HEK293 (cell line): ENCODE measurements around the gene SERPING1.

Source experiments
- CTCF ChIA-PET: fragments of 350-600 bp; formaldehyde crosslinking; extraction: SDS; loops from one replicate; lab custom pipeline; 2021; ENCODE audit warnings: antibody characterized with exemption; lab: Yijun Ruan, JAX
- POLR2A ChIA-PET: fragments of 300-600 bp; formaldehyde crosslinking; extraction: SDS; loops from one replicate; lab custom pipeline; 2020; ENCODE audit warnings: antibody characterized with exemption, inconsistent platforms; lab: Yijun Ruan, JAX
- H3K27ac ChIP-seq: fragments of 200-500 bp; sonication (Bioruptor generic); 2 replicates; pipeline ENCODE4 v1.5.1; 2014; ENCODE audit warnings: low read depth, low read length, control low read depth, inconsistent platforms; ENCODE audit errors: extremely low read depth
- H3K36me3 ChIP-seq, 2 experiments: fragments of 200-500 bp in 1 of 2; sonication (Bioruptor generic) in 1 of 2; 1 replicate in 1 of 2; 2 replicates in 1 of 2; pipeline ENCODE4 v1.5.1; 2014 to 2017; ENCODE audit warnings: inconsistent platforms in 2 of 2, low read length in 2 of 2; ENCODE audit not compliant: control insufficient read depth in 2 of 2, insufficient read depth in 1 of 2
- H3K4me1 ChIP-seq: fragments of 200-500 bp; sonication (Bioruptor generic); 2 replicates; pipeline ENCODE4 v1.5.1; 2014; ENCODE audit warnings: mild to moderate bottlenecking, low read length, inconsistent platforms; ENCODE audit not compliant: control insufficient read depth, insufficient read depth
- H3K4me3 ChIP-seq: 2 replicates; pipeline ENCODE4 v1.5.1; 2011; ENCODE audit warnings: low read depth, mild to moderate bottlenecking, control low read depth, low read length, moderate library complexity
- H3K9me3 ChIP-seq: fragments of 200-500 bp; sonication (Bioruptor generic); 2 replicates; pipeline ENCODE4 v1.5.1; 2014; ENCODE audit warnings: low read depth, low read length, inconsistent platforms; ENCODE audit not compliant: control insufficient read depth, insufficient read depth
- EGR2 ChIP-seq: fragments of 450-650 bp; formaldehyde crosslinking; IDR thresholded peaks from 2 replicates; pipeline ENCODE4 v1.5.1; 2016; ENCODE audit warnings: low read depth, missing biosample characterization, missing genetic modification characterization
- GLIS1 ChIP-seq: fragments of 450-650 bp; formaldehyde crosslinking; IDR thresholded peaks from 2 replicates; pipeline ENCODE4 v1.5.1; 2016; ENCODE audit warnings: missing biosample characterization, missing genetic modification characterization
- GLIS2 ChIP-seq: fragments of 450-650 bp; formaldehyde crosslinking; IDR thresholded peaks from 2 replicates; pipeline ENCODE4 v1.5.1; 2016; ENCODE audit warnings: missing biosample characterization, missing genetic modification characterization
- MZF1 ChIP-seq: fragments of 450-650 bp; formaldehyde crosslinking; IDR thresholded peaks from 2 replicates; pipeline ENCODE4 v1.5.1; 2017; ENCODE audit warnings: missing biosample characterization, missing genetic modification characterization, borderline replicate concordance
- SCRT2 ChIP-seq: fragments of 450-650 bp; formaldehyde crosslinking; IDR thresholded peaks from 2 replicates; pipeline ENCODE4 v1.5.1; 2016; ENCODE audit warnings: missing biosample characterization, missing genetic modification characterization
- SP2 ChIP-seq: fragments of 450-650 bp; formaldehyde crosslinking; IDR thresholded peaks from 2 replicates; pipeline ENCODE4 v1.5.1; 2016; ENCODE audit warnings: missing biosample characterization, missing genetic modification characterization
- SP3 ChIP-seq: fragments of 450-650 bp; formaldehyde crosslinking; IDR thresholded peaks from 2 replicates; pipeline ENCODE4 v1.5.1; 2016; ENCODE audit warnings: missing biosample characterization, missing genetic modification characterization
- YY1 ChIP-seq: fragments of 450-650 bp; formaldehyde crosslinking; IDR thresholded peaks from 2 replicates; pipeline ENCODE4 v1.5.1; 2018; ENCODE audit warnings: missing biosample characterization, missing genetic modification characterization
- ZFHX2 ChIP-seq: fragments of 450-650 bp; formaldehyde crosslinking; conservative IDR thresholded peaks from 2 replicates; pipeline ENCODE4 v1.5.1; 2016; ENCODE audit warnings: missing biosample characterization, missing genetic modification characterization
- ZIC2 ChIP-seq: fragments of 450-650 bp; formaldehyde crosslinking; IDR thresholded peaks from 2 replicates; pipeline ENCODE4 v1.5.1; 2016; ENCODE audit warnings: missing biosample characterization, missing genetic modification characterization
- ZNF2 ChIP-seq: fragments of 450-650 bp; formaldehyde crosslinking; IDR thresholded peaks from 2 replicates; pipeline ENCODE4 v1.5.1; 2016; ENCODE audit warnings: missing biosample characterization, missing genetic modification characterization
- ZNF24 ChIP-seq: fragments of 450-650 bp; formaldehyde crosslinking; IDR thresholded peaks from 2 replicates; pipeline ENCODE4 v1.5.1; 2016; ENCODE audit warnings: missing biosample characterization, missing genetic modification characterization
- ZNF335 ChIP-seq: fragments of 450-650 bp; formaldehyde crosslinking; conservative IDR thresholded peaks from 2 replicates; pipeline ENCODE4 v1.5.1; 2016; ENCODE audit warnings: missing biosample characterization, missing genetic modification characterization
- ZNF529 ChIP-seq: fragments of 450-650 bp; formaldehyde crosslinking; IDR thresholded peaks from 2 replicates; pipeline ENCODE4 v1.5.1; 2017; ENCODE audit warnings: missing genetic modification characterization, missing biosample characterization; ENCODE audit not compliant: insufficient replicate concordance
- ZNF544 ChIP-seq: fragments of 450-650 bp; formaldehyde crosslinking; IDR thresholded peaks from 2 replicates; pipeline ENCODE4 v1.5.0; 2017; ENCODE audit warnings: missing biosample characterization, missing genetic modification characterization
- ZNF560 ChIP-seq: fragments of 450-650 bp; formaldehyde crosslinking; IDR thresholded peaks from 2 replicates; pipeline ENCODE4 v1.5.1; 2017; ENCODE audit warnings: missing biosample characterization, missing genetic modification characterization, borderline replicate concordance
- ZNF571 ChIP-seq: fragments of 450-650 bp; formaldehyde crosslinking; IDR thresholded peaks from 2 replicates; pipeline ENCODE4 v1.5.0; 2017; ENCODE audit warnings: missing biosample characterization, missing genetic modification characterization
- ZNF658 ChIP-seq: fragments of 450-650 bp; formaldehyde crosslinking; IDR thresholded peaks from 2 replicates; pipeline ENCODE4; 2016; ENCODE audit warnings: missing biosample characterization, missing genetic modification characterization
- TF ChIP-seq, protein P1 (sequence below): IDR thresholded peaks from 2 replicates; pipeline ENCODE4 v1.6.1; 2011; ENCODE audit warnings: mild to moderate bottlenecking, low read depth, low read length, borderline replicate concordance
- TF ChIP-seq, protein P2 (sequence below): fragments of 450-650 bp; formaldehyde crosslinking; IDR thresholded peaks from 2 replicates; pipeline ENCODE4 v1.5.1; 2017; ENCODE audit warnings: missing biosample characterization, missing genetic modification characterization
- TF ChIP-seq, protein P3 (sequence below): fragments of 450-650 bp; formaldehyde crosslinking; conservative IDR thresholded peaks from 2 replicates; pipeline ENCODE4 v1.5.1; 2016; ENCODE audit warnings: low read depth, missing biosample characterization, missing genetic modification characterization
- TF ChIP-seq, protein P4 (sequence below): fragments of 450-650 bp; formaldehyde crosslinking; IDR thresholded peaks from 2 replicates; pipeline ENCODE4 v1.5.1; 2016; ENCODE audit warnings: missing biosample characterization, missing genetic modification characterization
- TF ChIP-seq, protein P5 (sequence below): fragments of 450-650 bp; formaldehyde crosslinking; IDR thresholded peaks from 2 replicates; pipeline ENCODE4 v1.5.1; 2016; ENCODE audit warnings: missing biosample characterization, missing genetic modification characterization

Gene SERPING1

DNA sequence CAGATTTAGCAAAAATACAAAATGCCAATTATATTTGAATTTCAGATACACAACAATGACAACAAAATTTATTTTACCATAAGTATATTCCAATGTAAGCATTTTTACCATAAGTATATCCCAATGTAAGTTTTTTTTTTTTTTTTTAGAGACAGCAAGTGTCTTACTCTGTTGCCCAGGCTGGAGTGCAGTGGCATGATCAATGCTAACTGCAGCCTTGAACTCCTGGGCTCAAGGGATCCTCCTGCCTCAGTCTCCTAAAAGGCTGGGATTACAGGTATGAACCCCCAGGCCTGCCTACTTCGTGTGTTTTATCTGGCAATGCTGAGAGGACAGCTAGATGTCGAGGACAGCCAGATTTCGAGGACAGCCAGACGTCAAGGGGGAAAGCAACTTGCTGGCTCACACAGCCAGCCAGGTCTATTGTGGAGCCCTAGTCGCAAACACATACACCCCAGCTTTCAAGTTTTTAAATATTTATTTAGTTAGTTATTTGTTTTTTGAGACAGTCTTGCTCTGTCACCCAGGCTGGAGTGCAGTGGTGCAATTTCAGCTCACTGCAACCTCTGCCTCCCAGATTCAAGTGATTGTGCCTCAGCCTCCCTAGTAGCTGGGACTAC lies 1.1 kb upstream of the SERPING1 start (continued):
- TF ChIP-seq, protein P1, sequence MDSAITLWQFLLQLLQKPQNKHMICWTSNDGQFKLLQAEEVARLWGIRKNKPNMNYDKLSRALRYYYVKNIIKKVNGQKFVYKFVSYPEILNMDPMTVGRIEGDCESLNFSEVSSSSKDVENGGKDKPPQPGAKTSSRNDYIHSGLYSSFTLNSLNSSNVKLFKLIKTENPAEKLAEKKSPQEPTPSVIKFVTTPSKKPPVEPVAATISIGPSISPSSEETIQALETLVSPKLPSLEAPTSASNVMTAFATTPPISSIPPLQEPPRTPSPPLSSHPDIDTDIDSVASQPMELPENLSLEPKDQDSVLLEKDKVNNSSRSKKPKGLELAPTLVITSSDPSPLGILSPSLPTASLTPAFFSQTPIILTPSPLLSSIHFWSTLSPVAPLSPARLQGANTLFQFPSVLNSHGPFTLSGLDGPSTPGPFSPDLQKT = no peak

DNA sequence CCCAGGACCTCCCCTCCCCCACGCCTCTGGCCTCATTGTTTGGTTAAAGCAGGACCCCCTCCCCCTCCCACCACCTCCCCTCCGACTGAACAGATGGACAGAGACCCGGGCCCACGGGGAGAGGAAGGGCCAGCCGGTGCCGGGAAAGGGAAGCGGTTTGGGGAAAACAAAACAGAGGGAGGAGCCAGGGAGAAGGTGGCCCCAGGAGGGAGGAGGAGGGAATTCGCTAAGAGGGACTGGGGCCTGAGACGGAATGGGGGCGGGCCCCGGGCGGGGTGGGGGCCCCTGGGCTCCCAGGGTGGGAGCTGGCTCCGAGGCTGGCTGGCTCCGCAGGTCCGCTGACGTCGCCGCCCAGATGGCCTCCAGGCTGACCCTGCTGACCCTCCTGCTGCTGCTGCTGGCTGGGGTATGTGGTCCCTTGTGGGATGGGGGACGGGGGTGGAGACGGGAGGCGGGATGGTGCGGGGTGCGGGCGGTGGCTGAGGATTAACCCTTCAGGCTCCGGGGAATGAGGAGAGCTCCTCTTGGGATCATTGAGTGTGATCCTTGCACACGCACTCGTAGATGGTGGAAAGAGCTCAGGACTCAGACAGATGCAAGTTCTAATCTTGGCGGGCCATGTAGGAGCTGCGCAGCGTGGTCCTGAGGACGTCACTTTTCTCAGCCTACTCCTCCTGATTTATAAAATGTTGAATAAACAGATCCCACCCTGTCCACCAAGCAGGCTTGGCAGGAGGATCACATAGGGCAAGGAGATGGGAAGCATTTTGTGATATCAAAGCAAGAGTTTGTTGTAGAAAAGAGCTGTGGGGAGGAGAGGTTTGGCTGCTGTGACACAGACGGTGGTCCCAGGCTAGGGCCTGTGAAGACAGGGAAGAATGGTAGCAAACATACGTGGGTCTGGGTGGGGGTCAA lies 688 bp downstream of the SERPING1 start:
- H3K9me3 ChIP-seq = no peaks in the 10 kb centered on the region
- ChIA-PET POLR2A (interaction anchor here (1.2 to 1.3 kb wide), 2 partner anchors 43 to 81 kb away, joined by 3 read pairs; no protein-coding TSS in a partner anchor), CTCF (interaction anchor here (1.2 to 1.4 kb wide), 2 partner anchors 46 to 47 kb away, joined by 3 to 4 read pairs; no protein-coding TSS in a partner anchor)
- H3K4me1 ChIP-seq = no peaks in the 10 kb centered on the region
- H3K4me3 ChIP-seq = peak overlapping the region; percentile 26
- H3K27ac ChIP-seq = no peak overlapping the region
- no peaks in the 10 kb centered on the region for H3K36me3 ChIP-seq
- TF ChIP-seq ZFHX2 (tag by site-specific recombination) (peak; percentile 64), SP2 (peak; percentile 62), ZNF335 (tag by site-specific recombination) (peak; percentile 44; the same call in 1 of the 2 replicates), GLIS2 (peak; percentile 47), GLIS1 (tag by site-specific recombination) (0 out of 2 replicates have a peak, but pooled peaks have one; percentile 6), ZNF544 (tag by site-specific recombination) (no peak), ZNF2 (tag by site-specific recombination) (no peak), SCRT2 (tag by site-specific recombination) (no peak), ZIC2 (tag by site-specific recombination) (peak; percentile 29; the same call in 1 of the 2 replicates), ZNF571 (tag by site-specific recombination) (no peak), SP3 (tag by site-specific recombination) (peak; percentile 45), ZNF24 (tag by site-specific recombination) (no peak), EGR2 (tag by site-specific recombination) (peak; percentile 59), ZNF658 (no peak), YY1 (tag by site-specific recombination) (no peak), MZF1 (tag by site-specific recombination) (no peak), ZNF529 (no peak), ZNF560 (tag by site-specific recombination) (no peak)
- TF ChIP-seq, protein P2, sequence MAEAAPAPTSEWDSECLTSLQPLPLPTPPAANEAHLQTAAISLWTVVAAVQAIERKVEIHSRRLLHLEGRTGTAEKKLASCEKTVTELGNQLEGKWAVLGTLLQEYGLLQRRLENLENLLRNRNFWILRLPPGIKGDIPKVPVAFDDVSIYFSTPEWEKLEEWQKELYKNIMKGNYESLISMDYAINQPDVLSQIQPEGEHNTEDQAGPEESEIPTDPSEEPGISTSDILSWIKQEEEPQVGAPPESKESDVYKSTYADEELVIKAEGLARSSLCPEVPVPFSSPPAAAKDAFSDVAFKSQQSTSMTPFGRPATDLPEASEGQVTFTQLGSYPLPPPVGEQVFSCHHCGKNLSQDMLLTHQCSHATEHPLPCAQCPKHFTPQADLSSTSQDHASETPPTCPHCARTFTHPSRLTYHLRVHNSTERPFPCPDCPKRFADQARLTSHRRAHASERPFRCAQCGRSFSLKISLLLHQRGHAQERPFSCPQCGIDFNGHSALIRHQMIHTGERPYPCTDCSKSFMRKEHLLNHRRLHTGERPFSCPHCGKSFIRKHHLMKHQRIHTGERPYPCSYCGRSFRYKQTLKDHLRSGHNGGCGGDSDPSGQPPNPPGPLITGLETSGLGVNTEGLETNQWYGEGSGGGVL (tag by site-specific recombination) = peak; percentile 27; the same call in 1 of the 2 replicates
- TF ChIP-seq, protein P3, sequence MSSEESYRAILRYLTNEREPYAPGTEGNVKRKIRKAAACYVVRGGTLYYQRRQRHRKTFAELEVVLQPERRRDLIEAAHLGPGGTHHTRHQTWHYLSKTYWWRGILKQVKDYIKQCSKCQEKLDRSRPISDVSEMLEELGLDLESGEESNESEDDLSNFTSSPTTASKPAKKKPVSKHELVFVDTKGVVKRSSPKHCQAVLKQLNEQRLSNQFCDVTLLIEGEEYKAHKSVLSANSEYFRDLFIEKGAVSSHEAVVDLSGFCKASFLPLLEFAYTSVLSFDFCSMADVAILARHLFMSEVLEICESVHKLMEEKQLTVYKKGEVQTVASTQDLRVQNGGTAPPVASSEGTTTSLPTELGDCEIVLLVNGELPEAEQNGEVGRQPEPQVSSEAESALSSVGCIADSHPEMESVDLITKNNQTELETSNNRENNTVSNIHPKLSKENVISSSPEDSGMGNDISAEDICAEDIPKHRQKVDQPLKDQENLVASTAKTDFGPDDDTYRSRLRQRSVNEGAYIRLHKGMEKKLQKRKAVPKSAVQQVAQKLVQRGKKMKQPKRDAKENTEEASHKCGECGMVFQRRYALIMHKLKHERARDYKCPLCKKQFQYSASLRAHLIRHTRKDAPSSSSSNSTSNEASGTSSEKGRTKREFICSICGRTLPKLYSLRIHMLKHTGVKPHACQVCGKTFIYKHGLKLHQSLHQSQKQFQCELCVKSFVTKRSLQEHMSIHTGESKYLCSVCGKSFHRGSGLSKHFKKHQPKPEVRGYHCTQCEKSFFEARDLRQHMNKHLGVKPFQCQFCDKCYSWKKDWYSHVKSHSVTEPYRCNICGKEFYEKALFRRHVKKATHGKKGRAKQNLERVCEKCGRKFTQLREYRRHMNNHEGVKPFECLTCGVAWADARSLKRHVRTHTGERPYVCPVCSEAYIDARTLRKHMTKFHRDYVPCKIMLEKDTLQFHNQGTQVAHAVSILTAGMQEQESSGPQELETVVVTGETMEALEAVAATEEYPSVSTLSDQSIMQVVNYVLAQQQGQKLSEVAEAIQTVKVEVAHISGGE (tag by site-specific recombination) = no peak
- TF ChIP-seq, protein P4, sequence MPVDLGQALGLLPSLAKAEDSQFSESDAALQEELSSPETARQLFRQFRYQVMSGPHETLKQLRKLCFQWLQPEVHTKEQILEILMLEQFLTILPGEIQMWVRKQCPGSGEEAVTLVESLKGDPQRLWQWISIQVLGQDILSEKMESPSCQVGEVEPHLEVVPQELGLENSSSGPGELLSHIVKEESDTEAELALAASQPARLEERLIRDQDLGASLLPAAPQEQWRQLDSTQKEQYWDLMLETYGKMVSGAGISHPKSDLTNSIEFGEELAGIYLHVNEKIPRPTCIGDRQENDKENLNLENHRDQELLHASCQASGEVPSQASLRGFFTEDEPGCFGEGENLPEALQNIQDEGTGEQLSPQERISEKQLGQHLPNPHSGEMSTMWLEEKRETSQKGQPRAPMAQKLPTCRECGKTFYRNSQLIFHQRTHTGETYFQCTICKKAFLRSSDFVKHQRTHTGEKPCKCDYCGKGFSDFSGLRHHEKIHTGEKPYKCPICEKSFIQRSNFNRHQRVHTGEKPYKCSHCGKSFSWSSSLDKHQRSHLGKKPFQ (tag by site-specific recombination) = no peak
- TF ChIP-seq, protein P5, sequence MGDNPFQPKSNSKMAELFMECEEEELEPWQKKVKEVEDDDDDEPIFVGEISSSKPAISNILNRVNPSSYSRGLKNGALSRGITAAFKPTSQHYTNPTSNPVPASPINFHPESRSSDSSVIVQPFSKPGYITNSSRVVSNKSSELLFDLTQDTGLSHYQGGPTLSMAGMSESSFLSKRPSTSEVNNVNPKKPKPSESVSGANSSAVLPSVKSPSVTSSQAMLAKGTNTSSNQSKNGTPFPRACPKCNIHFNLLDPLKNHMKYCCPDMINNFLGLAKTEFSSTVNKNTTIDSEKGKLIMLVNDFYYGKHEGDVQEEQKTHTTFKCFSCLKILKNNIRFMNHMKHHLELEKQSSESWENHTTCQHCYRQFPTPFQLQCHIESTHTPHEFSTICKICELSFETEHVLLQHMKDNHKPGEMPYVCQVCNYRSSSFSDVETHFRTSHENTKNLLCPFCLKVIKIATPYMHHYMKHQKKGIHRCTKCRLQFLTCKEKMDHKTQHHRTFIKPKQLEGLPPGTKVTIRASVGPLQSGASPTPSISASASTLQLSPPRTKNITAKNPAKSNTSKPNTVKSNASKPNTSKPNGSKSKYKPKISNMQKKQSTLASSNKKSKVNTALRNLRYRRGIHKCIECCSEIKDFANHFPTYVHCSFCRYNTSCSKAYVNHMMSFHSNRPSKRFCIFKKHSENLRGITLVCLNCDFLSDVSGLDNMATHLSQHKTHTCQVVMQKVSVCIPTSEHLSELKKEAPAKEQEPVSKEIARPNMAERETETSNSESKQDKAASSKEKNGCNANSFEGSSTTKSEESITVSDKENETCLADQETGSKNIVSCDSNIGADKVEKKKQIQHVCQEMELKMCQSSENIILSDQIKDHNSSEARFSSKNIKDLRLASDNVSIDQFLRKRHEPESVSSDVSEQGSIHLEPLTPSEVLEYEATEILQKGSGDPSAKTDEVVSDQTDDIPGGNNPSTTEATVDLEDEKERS (tag by site-specific recombination) = no peak
